K562 (cell line): ENCODE results near the gene NMT1. TPM values are rescaled to one million over a fixed set of nuclear protein-coding genes. Genes with fewer than 3 reads are reported as not detected.
A peak's percentile ranks its signal among the peaks of the same experiment; 100 is the strongest.

Experiments used
- FOXJ3 ChIP-seq: sonication (generic); formaldehyde crosslinking; IDR thresholded peaks from 2 replicates; pipeline ENCODE4 v1.4.0; 2020; ENCODE audit warnings: mild to moderate bottlenecking, missing genetic modification reagents
- FOXK1 ChIP-seq: sonication (generic); formaldehyde crosslinking; IDR thresholded peaks from 2 replicates; pipeline ENCODE4 v1.8.0; 2022; ENCODE audit warnings: missing genetic modification reagents, mild to moderate bottlenecking, borderline replicate concordance
- NCOR1 ChIP-seq: fragments of 450-650 bp; IDR thresholded peaks from 2 replicates; pipeline ENCODE4 v1.6.1; 2016; ENCODE audit warnings: mild to moderate bottlenecking, moderate library complexity
- NR3C1 ChIP-seq: sonication (generic); formaldehyde crosslinking; IDR thresholded peaks from 2 replicates; pipeline ENCODE4 v1.8.1; 2022; ENCODE audit warnings: missing genetic modification reagents
- PHB2 ChIP-seq: fragments of 450-650 bp; IDR thresholded peaks from 2 replicates; pipeline ENCODE4 v1.6.1; 2017; ENCODE audit warnings: low read depth
- STAG1 ChIP-seq: sonication (generic); formaldehyde crosslinking; IDR thresholded peaks from 2 replicates; pipeline ENCODE4 v1.5.0; 2020; ENCODE audit warnings: missing genetic modification reagents, borderline replicate concordance
- TAL1 ChIP-seq: fragments of 450-650 bp; IDR thresholded peaks from 2 replicates; pipeline ENCODE4 v1.6.1; 2016; ENCODE audit warnings: mild to moderate bottlenecking
- polyA plus RNA-seq, 8 experiments: library from polyadenylated mRNA; depleted of rRNA in 4 of 8; stranded (reverse) in 5 of 8; unstranded in 3 of 8; fragments of >200 nt; fragmentation: Nextera tagmentation in 2 of 8; fragmentation: Illumina TruSeq in 1 of 8; extraction: Ambion mirVana in 2 of 8; extraction: Trizol in 1 of 8; gene quantifications; 2 replicates each; pipeline versions ENCODE4 v1.2.1 to v1.2.3, GENCODE V29; 2011 to 2014; ENCODE audit warnings: inconsistent platforms in 1 of 8, missing spikeins in 1 of 8
- total RNA-seq, 7 experiments: library from RNA; depleted of rRNA in 6 of 7; stranded (reverse); fragments of >200 nt in 6 of 7; fragmentation: Illumina TruSeq in 2 of 7; extraction: Trizol in 2 of 7; gene quantifications; 2 replicates each; pipeline versions ENCODE4 v1.2.1 to v1.2.3, GENCODE V29; 2011 to 2021; ENCODE audit warnings: low replicate concordance in 1 of 7
- TF ChIP-seq, protein P1 (sequence below): fragments of 250-450 bp; sonication (Bioruptor Pico); IDR thresholded peaks from 2 replicates; pipeline ENCODE4 v1.5.0; 2021; ENCODE audit warnings: mild to moderate bottlenecking, moderate library complexity
- TF ChIP-seq, protein P2 (sequence below), 2 experiments: fragments of 450-650 bp; IDR thresholded peaks; 2 replicates each; pipeline ENCODE4 v1.6.1; 2016; ENCODE audit warnings: mild to moderate bottlenecking in 2 of 2, borderline replicate concordance in 1 of 2, low read depth in 1 of 2, moderate library complexity in 1 of 2
- TF ChIP-seq, protein P3 (sequence below): fragments of 450-650 bp; IDR thresholded peaks from 2 replicates; pipeline ENCODE4 v1.6.1; 2017; ENCODE audit warnings: mild to moderate bottlenecking, moderate library complexity
- TF ChIP-seq, protein P4 (sequence below): fragments of 450-650 bp; formaldehyde crosslinking; IDR thresholded peaks from 2 replicates; pipeline ENCODE4 v1.4.0; 2020; ENCODE audit warnings: mild to moderate bottlenecking, mixed read lengths

Gene NMT1
- total and polyA plus RNA-seq, 9 of the 15 experiments (the other 6 are each of a cell fraction or from before 2014, with no cell fraction given), result 86.7 to 569 (median 213) TPM

DNA sequence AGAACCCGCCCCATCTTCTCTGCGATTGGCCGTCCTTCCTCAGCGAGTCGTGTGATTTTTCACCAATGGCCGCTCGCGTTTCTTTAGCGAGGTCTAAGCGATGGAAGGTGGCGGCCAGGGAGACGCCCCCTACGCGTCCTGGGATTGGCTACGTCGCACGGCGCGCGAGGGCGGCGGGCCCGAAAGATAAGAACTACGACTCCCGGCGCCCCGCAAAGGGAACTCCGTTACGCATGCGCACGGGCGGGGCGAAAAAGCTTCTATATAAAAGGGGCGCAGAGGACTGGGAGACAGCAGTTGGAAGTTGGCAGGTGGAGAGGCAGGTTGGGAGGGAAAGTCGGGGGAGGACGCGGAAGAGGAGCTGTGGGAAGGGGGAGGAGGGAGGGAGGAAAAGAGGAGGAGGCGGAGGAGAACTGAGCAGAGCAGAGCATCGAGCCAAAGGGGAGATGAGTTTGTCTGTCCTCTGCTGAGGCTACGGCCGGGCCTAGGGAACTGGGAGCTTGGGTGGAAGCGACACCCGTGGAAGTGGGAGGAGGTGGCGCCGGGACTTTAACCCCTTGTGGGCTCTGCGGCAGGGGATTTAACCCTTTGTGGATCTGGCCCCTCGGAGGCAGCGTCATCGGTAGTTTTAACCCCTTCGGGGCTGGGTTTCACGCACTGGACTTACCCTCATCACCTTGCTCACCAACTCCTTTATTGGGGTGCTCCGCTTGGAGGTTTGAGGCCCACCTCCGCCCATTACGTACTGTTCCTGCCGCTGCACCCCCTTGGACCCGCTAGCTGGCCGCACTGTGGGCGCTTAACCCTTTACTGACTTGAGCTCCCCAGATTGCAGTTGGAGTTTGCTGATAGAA, 87.3 kb downstream of the NMT1 start, which contains the start of gene HEXIM1 (continued):
- TF ChIP-seq, protein P1, sequence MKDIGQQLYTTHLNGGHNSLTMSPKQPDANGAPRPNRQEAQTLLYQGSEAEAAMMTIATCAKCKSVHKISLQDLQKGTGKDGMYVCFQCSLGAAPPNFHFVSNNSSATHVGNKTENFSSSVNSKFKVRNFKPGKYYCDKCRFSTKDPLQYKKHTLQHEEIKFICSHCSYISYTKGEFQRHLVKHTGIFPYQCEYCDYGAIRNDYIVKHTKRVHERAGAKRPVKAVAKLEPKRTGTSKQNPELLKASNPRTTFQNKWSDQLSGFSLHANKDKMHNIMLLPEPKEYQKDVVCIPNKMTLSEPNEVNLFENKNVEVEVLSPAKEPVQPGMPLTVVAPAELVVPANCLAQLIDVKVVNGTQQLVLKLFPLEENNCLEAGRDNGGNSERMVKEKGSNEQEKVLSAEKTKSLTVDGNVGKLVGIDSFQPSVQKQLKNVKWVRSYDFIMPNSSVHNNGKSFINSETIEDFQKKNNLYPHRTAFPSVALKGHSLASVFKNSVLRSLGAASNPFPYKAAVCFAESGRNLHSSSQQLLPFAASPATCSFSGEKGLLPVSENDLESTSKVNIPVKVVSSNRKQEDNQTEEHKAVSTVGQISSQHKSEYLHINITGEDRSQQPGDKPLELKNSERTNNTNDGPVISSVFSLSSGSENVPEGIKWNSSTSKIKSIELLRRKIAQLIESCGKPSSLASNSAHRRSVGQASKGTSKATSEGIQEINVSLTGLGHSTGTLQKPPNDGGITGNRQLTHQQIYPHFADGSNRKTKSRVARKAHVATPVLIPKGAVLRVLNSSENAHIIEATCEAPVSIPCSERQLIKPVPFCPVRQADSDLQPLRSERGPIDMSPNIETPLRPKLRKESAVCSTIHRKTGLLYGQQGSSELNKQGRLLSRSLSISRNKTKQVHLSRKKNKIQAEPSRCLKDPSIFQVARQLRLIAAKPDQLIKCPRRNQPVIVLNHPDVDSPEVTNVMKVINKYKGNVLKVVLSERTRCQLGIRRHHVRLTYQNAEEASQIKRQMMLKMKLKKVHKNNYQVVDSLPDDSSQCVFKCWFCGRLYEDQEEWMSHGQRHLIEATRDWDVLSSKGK (CRISPR knock-in tag), result no peak
- TF ChIP-seq FOXK1 (CRISPR knock-in tag) (no peak), STAG1 (CRISPR knock-in tag) (no peak), TAL1 (no peak), NCOR1 (peak; percentile 84), FOXJ3 (no peak), NR3C1 (CRISPR knock-in tag) (no peak), PHB2 (peak; percentile 69; the same call in 1 of the 2 replicates)
- TF ChIP-seq, protein P2, sequence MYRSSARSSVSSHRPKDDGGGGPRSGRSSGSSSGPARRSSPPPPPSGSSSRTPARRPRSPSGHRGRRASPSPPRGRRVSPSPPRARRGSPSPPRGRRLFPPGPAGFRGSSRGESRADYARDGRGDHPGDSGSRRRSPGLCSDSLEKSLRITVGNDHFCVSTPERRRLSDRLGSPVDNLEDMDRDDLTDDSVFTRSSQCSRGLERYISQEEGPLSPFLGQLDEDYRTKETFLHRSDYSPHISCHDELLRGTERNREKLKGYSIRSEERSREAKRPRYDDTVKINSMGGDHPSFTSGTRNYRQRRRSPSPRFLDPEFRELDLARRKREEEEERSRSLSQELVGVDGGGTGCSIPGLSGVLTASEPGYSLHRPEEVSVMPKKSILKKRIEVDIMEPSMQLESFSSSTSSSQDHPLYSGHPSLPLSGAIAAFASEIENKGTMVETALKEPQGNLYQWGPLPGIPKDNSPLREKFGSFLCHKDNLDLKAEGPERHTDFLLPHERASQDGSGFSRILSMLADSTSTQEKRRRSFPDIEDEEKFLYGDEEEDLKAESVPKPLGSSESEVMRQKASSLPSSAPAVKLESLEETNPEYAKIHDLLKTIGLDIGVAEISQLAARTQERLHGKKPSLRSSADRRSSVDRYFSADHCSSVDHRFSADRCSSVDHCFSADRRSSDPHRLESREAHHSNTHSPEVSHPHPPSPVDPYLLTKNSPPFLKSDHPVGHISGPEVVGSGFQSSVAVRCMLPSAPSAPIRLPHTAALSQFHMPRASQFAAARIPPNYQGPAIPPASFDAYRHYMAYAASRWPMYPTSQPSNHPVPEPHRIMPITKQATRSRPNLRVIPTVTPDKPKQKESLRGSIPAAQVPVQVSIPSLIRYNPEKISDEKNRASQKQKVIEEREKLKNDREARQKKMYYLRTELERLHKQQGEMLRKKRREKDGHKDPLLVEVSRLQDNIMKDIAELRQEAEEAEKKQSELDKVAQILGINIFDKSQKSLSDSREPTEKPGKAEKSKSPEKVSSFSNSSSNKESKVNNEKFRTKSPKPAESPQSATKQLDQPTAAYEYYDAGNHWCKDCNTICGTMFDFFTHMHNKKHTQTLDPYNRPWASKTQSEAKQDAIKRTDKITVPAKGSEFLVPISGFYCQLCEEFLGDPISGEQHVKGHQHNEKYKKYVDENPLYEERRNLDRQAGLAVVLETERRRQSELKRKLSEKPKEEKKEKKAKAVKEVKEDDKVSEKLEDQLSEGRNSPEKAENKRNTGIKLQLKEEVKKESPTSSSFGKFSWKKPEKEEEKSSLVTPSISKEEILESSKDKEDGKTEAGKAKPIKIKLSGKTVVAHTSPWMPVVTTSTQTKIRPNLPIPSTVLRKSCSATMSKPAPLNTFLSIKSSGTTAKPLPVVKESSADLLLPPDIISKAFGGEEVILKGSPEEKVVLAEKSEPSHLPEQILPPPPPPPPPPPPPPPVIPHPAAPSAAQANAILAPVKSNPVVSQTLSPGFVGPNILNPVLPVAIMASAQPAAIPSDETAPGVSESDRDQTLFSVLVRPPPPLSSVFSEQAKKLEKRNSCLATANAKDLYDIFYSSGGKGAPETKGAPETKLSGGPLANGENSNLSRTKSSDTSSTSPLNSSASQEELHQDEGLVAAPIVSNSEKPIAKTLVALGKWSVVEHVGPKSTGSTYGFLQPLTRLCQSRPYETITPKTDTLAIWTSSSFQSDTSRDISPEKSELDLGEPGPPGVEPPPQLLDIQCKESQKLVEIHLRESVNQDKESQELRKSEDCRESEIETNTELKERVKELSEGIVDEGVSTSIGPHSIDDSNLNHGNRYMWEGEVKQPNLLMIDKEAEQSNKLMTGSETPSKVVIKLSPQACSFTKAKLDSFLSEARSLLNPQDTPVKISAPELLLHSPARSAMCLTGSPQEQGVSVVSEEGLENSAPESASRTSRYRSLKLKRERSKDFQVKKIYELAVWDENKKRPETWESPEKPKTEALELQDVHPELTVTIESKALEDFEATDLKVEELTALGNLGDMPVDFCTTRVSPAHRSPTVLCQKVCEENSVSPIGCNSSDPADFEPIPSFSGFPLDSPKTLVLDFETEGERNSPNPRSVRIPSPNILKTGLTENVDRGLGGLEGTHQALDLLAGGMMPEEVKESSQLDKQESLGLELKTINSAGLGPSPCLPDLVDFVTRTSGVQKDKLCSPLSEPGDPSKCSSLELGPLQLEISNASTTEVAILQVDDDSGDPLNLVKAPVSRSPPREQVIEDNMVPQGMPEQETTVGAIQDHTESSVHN (IDR thresholded peaks at IDR 0.05; ENCODE audit: borderline replicate concordance in 1 of 2, low read depth in 1 of 2), result peak in 1 of 2 experiments; percentile 67; a peak in 2 of 4 replicates
- TF ChIP-seq, protein P3, sequence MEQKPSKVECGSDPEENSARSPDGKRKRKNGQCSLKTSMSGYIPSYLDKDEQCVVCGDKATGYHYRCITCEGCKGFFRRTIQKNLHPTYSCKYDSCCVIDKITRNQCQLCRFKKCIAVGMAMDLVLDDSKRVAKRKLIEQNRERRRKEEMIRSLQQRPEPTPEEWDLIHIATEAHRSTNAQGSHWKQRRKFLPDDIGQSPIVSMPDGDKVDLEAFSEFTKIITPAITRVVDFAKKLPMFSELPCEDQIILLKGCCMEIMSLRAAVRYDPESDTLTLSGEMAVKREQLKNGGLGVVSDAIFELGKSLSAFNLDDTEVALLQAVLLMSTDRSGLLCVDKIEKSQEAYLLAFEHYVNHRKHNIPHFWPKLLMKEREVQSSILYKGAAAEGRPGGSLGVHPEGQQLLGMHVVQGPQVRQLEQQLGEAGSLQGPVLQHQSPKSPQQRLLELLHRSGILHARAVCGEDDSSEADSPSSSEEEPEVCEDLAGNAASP, result no peak
- TF ChIP-seq, protein P4, sequence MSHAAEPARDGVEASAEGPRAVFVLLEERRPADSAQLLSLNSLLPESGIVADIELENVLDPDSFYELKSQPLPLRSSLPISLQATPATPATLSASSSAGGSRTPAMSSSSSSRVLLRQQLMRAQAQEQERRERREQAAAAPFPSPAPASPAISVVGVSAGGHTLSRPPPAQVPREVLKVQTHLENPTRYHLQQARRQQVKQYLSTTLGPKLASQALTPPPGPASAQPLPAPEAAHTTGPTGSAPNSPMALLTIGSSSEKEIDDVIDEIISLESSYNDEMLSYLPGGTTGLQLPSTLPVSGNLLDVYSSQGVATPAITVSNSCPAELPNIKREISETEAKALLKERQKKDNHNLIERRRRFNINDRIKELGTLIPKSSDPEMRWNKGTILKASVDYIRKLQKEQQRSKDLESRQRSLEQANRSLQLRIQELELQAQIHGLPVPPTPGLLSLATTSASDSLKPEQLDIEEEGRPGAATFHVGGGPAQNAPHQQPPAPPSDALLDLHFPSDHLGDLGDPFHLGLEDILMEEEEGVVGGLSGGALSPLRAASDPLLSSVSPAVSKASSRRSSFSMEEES (CRISPR knock-in tag), result no peak
